ENCODE results near the gene ZNF592. TPM values are rescaled to one million over a fixed set of nuclear protein-coding genes. Genes with fewer than 3 reads are reported as not detected.

ZNF592 gene
- total and polyA plus RNA-seq, 2 of the 13 experiments (the other 11 are each of a cell fraction or from before 2014, with no cell fraction given), result 8.2 to 9.8 TPM

DNA sequence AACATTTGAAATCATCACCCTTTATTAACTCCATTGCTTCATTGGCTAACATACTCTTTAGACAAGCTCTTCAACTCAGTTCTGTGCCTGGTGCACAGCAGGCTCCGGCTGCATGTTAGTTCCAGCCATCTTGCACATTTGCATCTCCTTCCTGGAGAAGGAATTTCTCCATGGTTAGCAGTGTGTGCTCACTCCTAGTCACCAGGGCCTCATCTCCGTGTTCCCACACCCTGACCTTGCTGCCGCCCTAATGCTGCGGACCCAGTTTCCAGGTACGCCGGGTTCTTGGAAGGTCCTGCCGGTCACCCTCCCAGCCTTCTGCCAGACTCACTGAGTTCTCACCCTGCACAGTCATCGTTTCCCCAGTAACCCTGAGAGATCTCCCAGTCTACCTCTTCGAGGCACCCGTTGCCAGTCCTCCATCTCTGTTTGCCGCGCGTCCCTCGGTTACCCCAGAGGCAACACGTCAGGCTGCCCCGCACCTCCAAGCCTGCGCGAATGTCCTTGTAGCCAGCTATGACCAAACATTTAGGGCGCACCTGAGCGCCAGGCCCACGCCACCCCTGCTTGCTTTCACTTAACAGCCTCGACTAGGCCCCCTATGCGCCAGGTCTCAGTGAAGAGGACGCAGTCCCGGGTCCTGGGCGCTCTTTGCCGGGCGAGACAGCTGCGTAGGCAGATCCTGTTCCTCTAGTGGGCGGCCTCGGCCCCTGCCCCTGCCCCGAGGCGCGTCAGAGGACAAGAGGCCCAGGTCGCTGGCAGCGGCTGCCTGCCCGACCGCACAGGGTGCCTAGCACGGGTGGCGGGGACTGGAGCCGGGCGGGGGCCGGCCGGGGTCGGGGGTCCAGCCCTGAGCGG lies 747 bp upstream of the ZNF592 start (continued):
- TF ChIP-seq, protein P1, sequence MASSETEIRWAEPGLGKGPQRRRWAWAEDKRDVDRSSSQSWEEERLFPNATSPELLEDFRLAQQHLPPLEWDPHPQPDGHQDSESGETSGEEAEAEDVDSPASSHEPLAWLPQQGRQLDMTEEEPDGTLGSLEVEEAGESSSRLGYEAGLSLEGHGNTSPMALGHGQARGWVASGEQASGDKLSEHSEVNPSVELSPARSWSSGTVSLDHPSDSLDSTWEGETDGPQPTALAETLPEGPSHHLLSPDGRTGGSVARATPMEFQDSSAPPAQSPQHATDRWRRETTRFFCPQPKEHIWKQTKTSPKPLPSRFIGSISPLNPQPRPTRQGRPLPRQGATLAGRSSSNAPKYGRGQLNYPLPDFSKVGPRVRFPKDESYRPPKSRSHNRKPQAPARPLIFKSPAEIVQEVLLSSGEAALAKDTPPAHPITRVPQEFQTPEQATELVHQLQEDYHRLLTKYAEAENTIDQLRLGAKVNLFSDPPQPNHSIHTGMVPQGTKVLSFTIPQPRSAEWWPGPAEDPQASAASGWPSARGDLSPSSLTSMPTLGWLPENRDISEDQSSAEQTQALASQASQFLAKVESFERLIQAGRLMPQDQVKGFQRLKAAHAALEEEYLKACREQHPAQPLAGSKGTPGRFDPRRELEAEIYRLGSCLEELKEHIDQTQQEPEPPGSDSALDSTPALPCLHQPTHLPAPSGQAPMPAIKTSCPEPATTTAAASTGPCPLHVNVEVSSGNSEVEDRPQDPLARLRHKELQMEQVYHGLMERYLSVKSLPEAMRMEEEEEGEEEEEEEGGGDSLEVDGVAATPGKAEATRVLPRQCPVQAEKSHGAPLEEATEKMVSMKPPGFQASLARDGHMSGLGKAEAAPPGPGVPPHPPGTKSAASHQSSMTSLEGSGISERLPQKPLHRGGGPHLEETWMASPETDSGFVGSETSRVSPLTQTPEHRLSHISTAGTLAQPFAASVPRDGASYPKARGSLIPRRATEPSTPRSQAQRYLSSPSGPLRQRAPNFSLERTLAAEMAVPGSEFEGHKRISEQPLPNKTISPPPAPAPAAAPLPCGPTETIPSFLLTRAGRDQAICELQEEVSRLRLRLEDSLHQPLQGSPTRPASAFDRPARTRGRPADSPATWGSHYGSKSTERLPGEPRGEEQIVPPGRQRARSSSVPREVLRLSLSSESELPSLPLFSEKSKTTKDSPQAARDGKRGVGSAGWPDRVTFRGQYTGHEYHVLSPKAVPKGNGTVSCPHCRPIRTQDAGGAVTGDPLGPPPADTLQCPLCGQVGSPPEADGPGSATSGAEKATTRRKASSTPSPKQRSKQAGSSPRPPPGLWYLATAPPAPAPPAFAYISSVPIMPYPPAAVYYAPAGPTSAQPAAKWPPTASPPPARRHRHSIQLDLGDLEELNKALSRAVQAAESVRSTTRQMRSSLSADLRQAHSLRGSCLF (CRISPR knock-in tag; IDR thresholded peaks at IDR 0.05; ENCODE audit: borderline replicate concordance), result no peak
- TF ChIP-seq, protein P2, sequence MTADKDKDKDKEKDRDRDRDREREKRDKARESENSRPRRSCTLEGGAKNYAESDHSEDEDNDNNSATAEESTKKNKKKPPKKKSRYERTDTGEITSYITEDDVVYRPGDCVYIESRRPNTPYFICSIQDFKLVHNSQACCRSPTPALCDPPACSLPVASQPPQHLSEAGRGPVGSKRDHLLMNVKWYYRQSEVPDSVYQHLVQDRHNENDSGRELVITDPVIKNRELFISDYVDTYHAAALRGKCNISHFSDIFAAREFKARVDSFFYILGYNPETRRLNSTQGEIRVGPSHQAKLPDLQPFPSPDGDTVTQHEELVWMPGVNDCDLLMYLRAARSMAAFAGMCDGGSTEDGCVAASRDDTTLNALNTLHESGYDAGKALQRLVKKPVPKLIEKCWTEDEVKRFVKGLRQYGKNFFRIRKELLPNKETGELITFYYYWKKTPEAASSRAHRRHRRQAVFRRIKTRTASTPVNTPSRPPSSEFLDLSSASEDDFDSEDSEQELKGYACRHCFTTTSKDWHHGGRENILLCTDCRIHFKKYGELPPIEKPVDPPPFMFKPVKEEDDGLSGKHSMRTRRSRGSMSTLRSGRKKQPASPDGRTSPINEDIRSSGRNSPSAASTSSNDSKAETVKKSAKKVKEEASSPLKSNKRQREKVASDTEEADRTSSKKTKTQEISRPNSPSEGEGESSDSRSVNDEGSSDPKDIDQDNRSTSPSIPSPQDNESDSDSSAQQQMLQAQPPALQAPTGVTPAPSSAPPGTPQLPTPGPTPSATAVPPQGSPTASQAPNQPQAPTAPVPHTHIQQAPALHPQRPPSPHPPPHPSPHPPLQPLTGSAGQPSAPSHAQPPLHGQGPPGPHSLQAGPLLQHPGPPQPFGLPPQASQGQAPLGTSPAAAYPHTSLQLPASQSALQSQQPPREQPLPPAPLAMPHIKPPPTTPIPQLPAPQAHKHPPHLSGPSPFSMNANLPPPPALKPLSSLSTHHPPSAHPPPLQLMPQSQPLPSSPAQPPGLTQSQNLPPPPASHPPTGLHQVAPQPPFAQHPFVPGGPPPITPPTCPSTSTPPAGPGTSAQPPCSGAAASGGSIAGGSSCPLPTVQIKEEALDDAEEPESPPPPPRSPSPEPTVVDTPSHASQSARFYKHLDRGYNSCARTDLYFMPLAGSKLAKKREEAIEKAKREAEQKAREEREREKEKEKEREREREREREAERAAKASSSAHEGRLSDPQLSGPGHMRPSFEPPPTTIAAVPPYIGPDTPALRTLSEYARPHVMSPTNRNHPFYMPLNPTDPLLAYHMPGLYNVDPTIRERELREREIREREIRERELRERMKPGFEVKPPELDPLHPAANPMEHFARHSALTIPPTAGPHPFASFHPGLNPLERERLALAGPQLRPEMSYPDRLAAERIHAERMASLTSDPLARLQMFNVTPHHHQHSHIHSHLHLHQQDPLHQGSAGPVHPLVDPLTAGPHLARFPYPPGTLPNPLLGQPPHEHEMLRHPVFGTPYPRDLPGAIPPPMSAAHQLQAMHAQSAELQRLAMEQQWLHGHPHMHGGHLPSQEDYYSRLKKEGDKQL (CRISPR knock-in tag; IDR thresholded peaks at IDR 0.05; ENCODE audit: low read depth), result no peak
- TF ChIP-seq EED (CRISPR knock-in tag; IDR thresholded peaks at IDR 0.05) (peak; percentile 82), ATF1 (CRISPR knock-in tag; IDR thresholded peaks at IDR 0.05) (no peak), FOXM1 (CRISPR knock-in tag; IDR thresholded peaks at IDR 0.05) (no peak), ZNF530 (CRISPR knock-in tag; IDR thresholded peaks at IDR 0.05; ENCODE audit: low read depth) (no peak), ONECUT2 (CRISPR knock-in tag; IDR thresholded peaks at IDR 0.05) (no peak), ZFP36L2 (CRISPR knock-in tag; IDR thresholded peaks at IDR 0.05) (no peak), ZNF891 (CRISPR knock-in tag; IDR thresholded peaks at IDR 0.05) (peak; percentile 36; the same call in 1 of the 2 replicates), SMAD9 (CRISPR knock-in tag; IDR thresholded peaks at IDR 0.05) (no peak), ATAD3A (CRISPR knock-in tag; IDR thresholded peaks at IDR 0.05) (no peak)
- TF ChIP-seq, protein P3, sequence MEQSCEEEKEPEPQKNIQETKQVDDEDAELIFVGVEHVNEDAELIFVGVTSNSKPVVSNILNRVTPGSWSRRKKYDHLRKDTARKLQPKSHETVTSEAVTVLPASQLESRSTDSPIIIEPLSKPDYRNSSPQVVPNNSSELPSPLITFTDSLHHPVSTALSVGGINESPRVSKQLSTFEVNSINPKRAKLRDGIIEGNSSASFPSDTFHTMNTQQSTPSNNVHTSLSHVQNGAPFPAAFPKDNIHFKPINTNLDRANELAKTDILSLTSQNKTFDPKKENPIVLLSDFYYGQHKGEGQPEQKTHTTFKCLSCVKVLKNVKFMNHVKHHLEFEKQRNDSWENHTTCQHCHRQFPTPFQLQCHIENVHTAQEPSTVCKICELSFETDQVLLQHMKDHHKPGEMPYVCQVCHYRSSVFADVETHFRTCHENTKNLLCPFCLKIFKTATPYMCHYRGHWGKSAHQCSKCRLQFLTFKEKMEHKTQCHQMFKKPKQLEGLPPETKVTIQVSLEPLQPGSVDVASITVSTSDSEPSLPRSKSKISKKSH (CRISPR knock-in tag; IDR thresholded peaks at IDR 0.05; ENCODE audit: borderline replicate concordance), result peak; percentile 65; the same call in 1 of the 2 replicates
- TF ChIP-seq, protein P4, sequence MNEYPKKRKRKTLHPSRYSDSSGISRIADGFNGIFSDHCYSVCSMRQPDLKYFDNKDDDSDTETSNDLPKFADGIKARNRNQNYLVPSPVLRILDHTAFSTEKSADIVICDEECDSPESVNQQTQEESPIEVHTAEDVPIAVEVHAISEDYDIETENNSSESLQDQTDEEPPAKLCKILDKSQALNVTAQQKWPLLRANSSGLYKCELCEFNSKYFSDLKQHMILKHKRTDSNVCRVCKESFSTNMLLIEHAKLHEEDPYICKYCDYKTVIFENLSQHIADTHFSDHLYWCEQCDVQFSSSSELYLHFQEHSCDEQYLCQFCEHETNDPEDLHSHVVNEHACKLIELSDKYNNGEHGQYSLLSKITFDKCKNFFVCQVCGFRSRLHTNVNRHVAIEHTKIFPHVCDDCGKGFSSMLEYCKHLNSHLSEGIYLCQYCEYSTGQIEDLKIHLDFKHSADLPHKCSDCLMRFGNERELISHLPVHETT (CRISPR knock-in tag; conservative IDR thresholded peaks at IDR 0.05), result no peak
